PC-3 (cell line): Measurements from ENCODE around the gene NTF3.

Source experiments
- CTCF ChIP-seq: fragments of 300-600 bp; sonication (generic); conservative IDR thresholded peaks from 2 replicates; pipeline ENCODE4 v1.5.1; 2017; ENCODE audit warnings: antibody characterized with exemption, low read depth, mild to moderate bottlenecking, low read length
- EZH2 ChIP-seq: fragments of 300-600 bp; sonication (generic); IDR thresholded peaks from one replicate; pipeline ENCODE4 v1.6.1; 2017; ENCODE audit warnings: antibody characterized with exemption, mild to moderate bottlenecking, low read length; ENCODE audit not compliant: unreplicated experiment
- EZH2phosphoT487 ChIP-seq: fragments of 300-600 bp; sonication (generic); IDR thresholded peaks from 2 replicates; pipeline ENCODE4 v1.6.1; 2018; ENCODE audit warnings: mild to moderate bottlenecking, antibody characterized with exemption, low read length, borderline replicate concordance

DNA sequence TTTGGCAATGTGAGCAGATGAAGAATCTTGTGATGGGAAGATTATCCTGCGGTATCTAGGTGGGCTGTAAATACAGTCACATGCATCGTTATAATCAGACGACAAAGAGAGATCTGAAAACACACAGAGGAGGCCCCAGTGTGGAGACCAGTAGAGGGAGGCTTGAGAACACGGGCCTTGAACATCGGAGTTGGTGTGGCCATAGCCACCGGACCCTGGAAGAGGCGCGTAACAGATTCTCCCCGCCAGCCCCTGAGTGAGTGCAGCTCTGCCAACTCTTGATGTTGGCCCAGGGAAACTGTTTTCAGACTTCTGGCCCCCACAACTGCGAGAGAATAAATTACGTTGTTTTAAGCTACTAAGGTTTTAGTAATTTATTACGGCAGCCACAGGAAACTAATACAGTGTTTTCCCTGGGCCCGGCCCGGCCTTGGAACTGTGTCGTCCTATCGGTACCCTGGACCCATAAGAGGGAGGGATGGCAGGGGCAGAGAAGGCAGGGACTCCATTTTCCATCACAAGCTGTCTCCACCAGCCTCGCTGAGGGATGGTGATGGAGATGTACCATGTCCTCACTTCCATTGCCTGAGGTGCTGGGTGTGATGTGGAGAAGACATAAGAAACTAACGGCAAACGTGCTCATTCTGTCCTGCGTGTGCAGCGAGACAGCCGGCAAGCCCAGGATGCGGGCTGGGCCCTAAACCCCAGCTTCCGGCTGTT, 91.6 kb downstream of the NTF3 start:
- no peak for TF ChIP-seq EZH2phosphoT487
- no peak for TF ChIP-seq CTCF
- TF ChIP-seq EZH2: no peak
